ENCODE measurements around the gene PGAM5.

- no peak for TF ChIP-seq EZH2 (IDR thresholded peaks at IDR 0.05; ENCODE audit: borderline replicate concordance, low read depth, low read length)
- TF ChIP-seq SIN3A (IDR thresholded peaks at IDR 0.05; ENCODE audit: borderline replicate concordance in 2 of 2, control insufficient read depth in 1 of 2, low read depth in 2 of 2, low read length in 2 of 2): no peak
- TF ChIP-seq GTF2F1 (IDR thresholded peaks at IDR 0.05; ENCODE audit: low read depth, low read length): no peak
- TF ChIP-seq HDAC1 (IDR thresholded peaks at IDR 0.05): no peak
- TF ChIP-seq ZNF354B (CRISPR knock-in tag; IDR thresholded peaks at IDR 0.05): no peak
- TF ChIP-seq EP300 (IDR thresholded peaks at IDR 0.05; ENCODE audit: low read length): no peak
- no peak for TF ChIP-seq CSDE1 (IDR thresholded peaks at IDR 0.05)
- no peak for TF ChIP-seq HOXB6 (CRISPR knock-in tag; IDR thresholded peaks at IDR 0.05; ENCODE audit: borderline replicate concordance)
Observed at GRCh38 chr12:132741620-132742019, 31.0 kb downstream of the PGAM5 start.
